GM12875 (cell line): Measurements from ENCODE around the gene DPP3.
"Not testable (repeated sequence)": the region's sequence is repeated elsewhere in the genome, so short reads cannot be mapped to it uniquely, and the experiment has no call there.

Experiments used
- H3K4me3 ChIP-seq: one replicate; pipeline ENCODE4 v1.5.1; 2011; ENCODE audit warnings: low read depth, low read length, control low read depth
- TF ChIP-seq, protein P1 (sequence below): IDR thresholded peaks from 2 replicates; pipeline ENCODE4 v1.5.1; 2011; ENCODE audit warnings: low read depth, mild to moderate bottlenecking, control low read depth, inconsistent platforms, low read length, moderate library complexity, borderline replicate concordance; ENCODE audit not compliant: insufficient read depth

Gene DPP3

DNA sequence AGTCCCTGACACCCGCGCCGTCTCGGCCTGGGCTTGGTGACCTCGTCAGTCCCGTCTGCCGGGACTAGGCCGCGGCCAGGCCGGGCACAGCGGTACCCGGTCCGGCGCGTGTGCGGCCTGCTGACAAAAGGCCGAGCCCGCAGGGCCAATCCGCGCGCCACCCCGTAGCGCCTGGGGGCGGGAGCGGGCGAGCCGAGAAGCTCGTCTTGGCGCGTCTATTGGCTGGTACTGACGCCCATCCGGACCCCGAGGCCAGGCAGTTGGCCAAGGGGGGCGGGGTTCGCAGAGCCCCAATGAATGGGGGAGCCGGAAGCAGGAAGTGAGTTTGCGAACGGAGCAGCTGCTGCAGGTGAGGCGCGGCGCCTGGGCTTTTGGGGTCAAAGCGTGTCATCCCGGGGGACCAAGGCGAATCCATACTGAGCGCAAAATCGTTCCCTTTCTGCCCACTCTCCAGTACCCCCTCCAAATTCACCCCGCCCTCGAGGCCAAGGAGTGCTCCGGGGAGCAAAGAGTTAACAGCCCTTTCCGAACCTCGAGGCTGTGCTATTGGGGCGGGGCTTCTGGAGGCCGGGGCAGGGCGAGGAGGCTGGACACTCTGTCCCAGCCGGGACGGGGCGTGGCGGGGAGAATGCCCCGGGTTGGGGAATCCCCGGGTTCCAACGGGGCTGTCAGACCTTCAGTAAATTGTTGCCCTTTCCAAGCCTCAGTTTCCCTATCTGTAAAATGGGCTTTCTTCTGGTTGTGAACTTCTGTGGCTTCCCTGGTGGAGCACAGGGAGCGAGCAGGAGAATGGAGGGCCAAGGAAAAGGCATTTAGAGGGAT lies at the start of gene DPP3:
Gene DPP3 (plus strand): TSS at position 318 of the 822 bp plus-strand sequence. CDS start 1,767 bp downstream, outside the sequence.
- H3K4me3 ChIP-seq = peak within 1 kb of the TSS; percentile 93
- TF ChIP-seq, protein P1, sequence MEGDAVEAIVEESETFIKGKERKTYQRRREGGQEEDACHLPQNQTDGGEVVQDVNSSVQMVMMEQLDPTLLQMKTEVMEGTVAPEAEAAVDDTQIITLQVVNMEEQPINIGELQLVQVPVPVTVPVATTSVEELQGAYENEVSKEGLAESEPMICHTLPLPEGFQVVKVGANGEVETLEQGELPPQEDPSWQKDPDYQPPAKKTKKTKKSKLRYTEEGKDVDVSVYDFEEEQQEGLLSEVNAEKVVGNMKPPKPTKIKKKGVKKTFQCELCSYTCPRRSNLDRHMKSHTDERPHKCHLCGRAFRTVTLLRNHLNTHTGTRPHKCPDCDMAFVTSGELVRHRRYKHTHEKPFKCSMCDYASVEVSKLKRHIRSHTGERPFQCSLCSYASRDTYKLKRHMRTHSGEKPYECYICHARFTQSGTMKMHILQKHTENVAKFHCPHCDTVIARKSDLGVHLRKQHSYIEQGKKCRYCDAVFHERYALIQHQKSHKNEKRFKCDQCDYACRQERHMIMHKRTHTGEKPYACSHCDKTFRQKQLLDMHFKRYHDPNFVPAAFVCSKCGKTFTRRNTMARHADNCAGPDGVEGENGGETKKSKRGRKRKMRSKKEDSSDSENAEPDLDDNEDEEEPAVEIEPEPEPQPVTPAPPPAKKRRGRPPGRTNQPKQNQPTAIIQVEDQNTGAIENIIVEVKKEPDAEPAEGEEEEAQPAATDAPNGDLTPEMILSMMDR = no peak

GRCh38 chr11:66431287-66431686 lies 48.9 kb upstream of the DPP3 start:
- not testable (repeated sequence) for H3K4me3 ChIP-seq

DNA sequence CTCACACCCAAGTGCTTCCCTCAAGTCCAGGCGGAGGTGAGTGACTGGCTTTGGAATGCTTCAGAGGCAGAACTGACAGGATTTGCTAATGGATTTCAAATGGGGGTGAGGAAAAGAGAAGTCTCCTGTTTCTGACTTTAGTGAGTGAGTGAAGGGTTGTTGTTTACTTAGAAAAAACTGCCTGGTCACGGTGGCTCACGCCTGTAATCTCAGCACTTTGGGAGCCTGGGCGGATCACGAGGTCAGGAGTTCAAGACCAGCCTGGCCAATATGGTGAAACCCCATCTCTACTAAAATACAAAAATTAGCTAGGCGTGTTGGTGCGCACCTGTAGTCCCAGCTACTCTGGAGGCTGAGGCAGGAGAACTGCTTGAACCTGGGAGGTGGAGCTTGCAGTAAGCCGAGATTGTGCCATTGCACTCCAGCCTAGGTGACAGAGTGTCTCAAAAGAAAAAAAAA lies 48.3 kb upstream of the DPP3 start:
- not testable (repeated sequence) for H3K4me3 ChIP-seq

DNA sequence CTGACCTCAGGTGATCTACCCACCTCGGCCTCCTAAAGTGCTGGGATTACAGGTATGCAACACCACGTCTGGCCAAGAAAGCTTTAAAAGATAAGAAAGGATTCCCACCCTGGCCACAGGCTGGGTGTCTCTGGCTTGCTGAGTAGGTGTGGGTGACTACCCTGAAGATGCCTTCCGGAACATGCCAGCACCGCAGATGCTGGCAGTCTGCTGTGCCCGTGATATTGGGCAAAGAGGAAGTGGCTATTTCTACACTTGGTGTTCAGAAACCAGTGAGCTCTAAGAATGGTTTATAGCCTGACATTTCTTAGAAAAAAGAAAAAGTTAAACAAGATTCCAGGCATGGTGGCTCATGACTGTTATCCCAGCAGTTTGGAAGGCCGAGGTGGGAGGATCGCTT lies 47.6 kb upstream of the DPP3 start:
- H3K4me3 ChIP-seq = no peak overlapping the region
- TF ChIP-seq, protein P1 = no peak

- H3K4me3 ChIP-seq = peak overlapping the region; percentile 97
- TF ChIP-seq, protein P1 = no peak
These were observed 42.2 kb upstream of the DPP3 start for GRCh38 chr11:66437979-66438503.

- H3K4me3 ChIP-seq = peak within 1 kb of the TSS; percentile 97
- TF ChIP-seq, protein P1 = peak; percentile 73
These were observed 41.4 kb upstream of the DPP3 start, which contains the start of gene MRPL11 for GRCh38 chr11:66438504-66439466. Gene MRPL11 (minus strand): TSS chr11:66438848. CDS start chr11:66438754, 94 bp downstream.

DNA sequence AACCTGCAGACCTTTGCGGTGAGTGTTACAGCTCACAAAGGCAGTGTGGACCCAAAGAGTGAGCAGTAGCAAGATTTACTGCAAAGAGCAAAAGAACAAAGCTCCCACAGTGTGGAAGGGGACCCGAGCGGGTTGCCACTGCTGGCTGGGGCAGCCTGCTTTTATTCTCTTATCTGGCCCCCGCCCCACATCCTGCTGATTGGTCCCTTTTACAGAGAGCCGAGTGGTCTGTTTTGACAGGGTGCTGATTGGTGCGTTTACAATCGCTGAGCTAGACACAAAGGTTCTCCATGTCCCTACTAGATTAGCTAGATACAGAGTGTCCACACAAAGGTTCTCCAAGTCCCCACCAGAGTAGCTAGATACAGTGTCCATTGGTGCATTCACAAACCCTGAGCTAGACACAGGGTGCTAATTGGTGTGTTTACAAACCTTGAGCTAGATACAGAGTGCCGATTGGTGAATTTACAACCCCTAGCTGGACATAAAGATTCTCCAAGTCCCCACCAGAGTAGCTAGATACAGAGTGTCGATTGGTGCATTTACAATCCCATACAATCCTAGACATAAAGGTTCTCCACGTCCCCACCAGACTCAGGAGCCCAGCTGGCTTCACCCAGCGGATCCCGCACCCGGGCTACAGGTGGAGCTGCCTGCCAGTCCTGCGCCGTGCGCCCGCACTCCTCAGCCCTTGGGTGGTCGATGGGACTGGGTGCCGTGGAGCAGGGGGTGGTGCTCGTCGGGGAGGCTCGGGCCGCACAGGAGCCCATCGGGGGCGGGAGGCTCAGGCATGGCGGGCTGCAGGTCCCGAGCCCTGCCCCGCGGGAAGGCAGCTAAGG lies 39.9 kb upstream of the DPP3 start:
- not testable (repeated sequence) for H3K4me3 ChIP-seq

GRCh38 chr11:66440940-66441282 lies 39.3 kb upstream of the DPP3 start:
- H3K4me3 ChIP-seq = not testable (repeated sequence)
